HCT116 (cell line): Measurements from ENCODE around the gene SIGLEC11. TPM values are rescaled to one million over a fixed set of nuclear protein-coding genes. Genes with fewer than 3 reads are reported as not detected.

ENCODE experiments used
- ATAC-seq: fragments of 200-7000 bp; cut with Tn5 transposase; 2 replicates; pipeline ENCODE4 v1.9.1; 2020; ENCODE audit warnings: mild to moderate bottlenecking, moderate library complexity
- BruUV-seq: library from RNA; stranded (reverse); fragments of 400-500 nt; replicated peaks from 2 replicates; lab custom pipeline; 2021; lab: Mats Ljungman, UMichigan
- CTCF ChIA-PET: fragments of 300-600 bp; sonication (Branson Sonifier 250); formaldehyde crosslinking; loops from one replicate; lab custom pipeline; 2021; ENCODE audit warnings: antibody characterized with exemption; lab: Charles Lee
- POLR2A ChIA-PET: fragments of 300-600, 350-600 bp; sonication (Branson Sonifier 250); formaldehyde crosslinking; loops from one replicate; lab custom pipeline; 2021; ENCODE audit warnings: antibody characterized with exemption; lab: Charles Lee
- RAD21 ChIA-PET, 2 experiments: fragments of 300-600 bp; sonication (Branson Sonifier 250); formaldehyde crosslinking; loops; one replicate each; lab custom pipeline; 2023; ENCODE audit warnings: low total read pairs in 2 of 2; ENCODE audit not compliant: uncharacterized antibody in 2 of 2, unreplicated experiment in 2 of 2, low non-redundant PET in 1 of 2; lab: Charles Lee
- DNase-seq: peaks from one replicate; pipeline ENCODE4 v3.0.0-alpha.2; 2010; ENCODE audit warnings: low read depth, low spot score
- H2AFZ ChIP-seq: fragments of 200-600 bp; shearing (Covaris generic), sonication (generic); 2 replicates; pipeline ENCODE4 v1.6.1; 2017; ENCODE audit warnings: low read depth, mixed run types, mixed read lengths, antibody characterized with exemption, low read length; ENCODE audit not compliant: poor library complexity, severe bottlenecking
- H3K27ac ChIP-seq: 2 replicates; pipeline ENCODE4 v1.5.1; 2012; ENCODE audit warnings: low read depth, low read length
- H3K27me3 ChIP-seq: fragments of 200-600 bp; sonication (generic); 2 replicates; pipeline ENCODE4 v1.6.1; 2016; ENCODE audit warnings: mixed run types, low read length, mixed read lengths; ENCODE audit not compliant: insufficient read depth
- H3K36me3 ChIP-seq, 2 experiments: fragments of 200-500 bp in 1 of 2; fragments of 200-600 bp in 1 of 2; sonication (Bioruptor generic) in 1 of 2; sonication (generic) in 1 of 2; 2 replicates each; pipeline versions ENCODE4 v1.5.1 to v1.6.1; 2014 to 2016; ENCODE audit warnings: low read length in 2 of 2, inconsistent platforms in 1 of 2, mixed read lengths in 1 of 2, mixed run types in 1 of 2; ENCODE audit not compliant: insufficient read depth in 2 of 2, control insufficient read depth in 1 of 2
- H3K4me1 ChIP-seq, 2 experiments: fragments of 200-600 bp in 1 of 2; sonication (generic) in 1 of 2; 2 replicates each; pipeline versions ENCODE4 v1.5.1 to v1.6.1; 2012 to 2017; ENCODE audit warnings: low read length in 2 of 2, inconsistent platforms in 1 of 2, mild to moderate bottlenecking in 1 of 2, mixed read lengths in 1 of 2, mixed run types in 1 of 2, moderate library complexity in 1 of 2; ENCODE audit not compliant: insufficient read depth in 2 of 2, control insufficient read depth in 1 of 2
- H3K4me2 ChIP-seq: fragments of 200-600 bp; sonication (generic); 2 replicates; pipeline ENCODE4 v1.6.1; 2017; ENCODE audit warnings: mixed run types, low read length, mixed read lengths
- H3K4me3 ChIP-seq, 2 experiments: fragments of 200-600 bp in 1 of 2; sonication (generic) in 1 of 2; replicated peaks in 1 of 2; 2 replicates each; pipeline ENCODE4 v1.5.1; 2011 to 2016; ENCODE audit warnings: low read length in 2 of 2, control low read depth in 1 of 2, low read depth in 1 of 2, mild to moderate bottlenecking in 1 of 2, mixed read lengths in 1 of 2, mixed run types in 1 of 2
- H3K79me2 ChIP-seq: fragments of 200-600 bp; sonication (generic); 2 replicates; pipeline ENCODE4 v1.6.1; 2017; ENCODE audit warnings: mild to moderate bottlenecking, mixed run types, low read length, moderate library complexity, mixed read lengths; ENCODE audit not compliant: insufficient read depth
- H3K9ac ChIP-seq: fragments of 200-600 bp; sonication (generic); 2 replicates; pipeline ENCODE4 v1.6.1; 2016; ENCODE audit warnings: low read length, mixed read lengths
- H3K9me2 ChIP-seq: fragments of 200-600 bp; sonication (generic), shearing (Covaris generic); 2 replicates; pipeline ENCODE4 v1.6.1; 2017; ENCODE audit warnings: mixed run types, mild to moderate bottlenecking, moderate library complexity; ENCODE audit not compliant: insufficient read depth
- H3K9me3 ChIP-seq, 2 experiments: fragments of 200-500 bp in 1 of 2; fragments of 200-600 bp in 1 of 2; sonication (Bioruptor generic) in 1 of 2; sonication (generic) in 1 of 2; 2 replicates each; pipeline ENCODE4 v1.6.1; 2014 to 2017; ENCODE audit warnings: low read length in 2 of 2, mixed read lengths in 2 of 2, inconsistent platforms in 1 of 2, low read depth in 1 of 2, mild to moderate bottlenecking in 1 of 2, mixed run types in 1 of 2, moderate library complexity in 1 of 2; ENCODE audit not compliant: control insufficient read depth in 1 of 2, insufficient read depth in 1 of 2
- H4K20me1 ChIP-seq: fragments of 200-600 bp; sonication (generic), shearing (Covaris generic); 2 replicates; pipeline ENCODE4 v1.6.1; 2017; ENCODE audit warnings: mixed run types, mild to moderate bottlenecking, moderate library complexity; ENCODE audit not compliant: insufficient read depth
- CBX3 ChIP-seq: IDR thresholded peaks from 2 replicates; pipeline ENCODE4 v1.6.1; 2012; ENCODE audit warnings: low read depth
- CTCF ChIP-seq, 3 experiments: fragments of 200-600 bp in 1 of 3; sonication (generic) in 1 of 3; IDR thresholded peaks in 2 of 3; conservative IDR thresholded peaks in 1 of 3; 2 replicates each; pipeline ENCODE4 v1.5.1; 2012 to 2017; ENCODE audit warnings: low read depth in 2 of 3, low read length in 2 of 3, antibody characterized with exemption in 1 of 3, borderline replicate concordance in 1 of 3, control low read depth in 1 of 3, mild to moderate bottlenecking in 1 of 3, mixed read lengths in 1 of 3, mixed run types in 1 of 3, moderate library complexity in 1 of 3; ENCODE audit not compliant: insufficient read depth in 1 of 3
- EZH2 ChIP-seq: fragments of 200-600 bp; sonication (generic); IDR thresholded peaks from 2 replicates; pipeline ENCODE4 v1.6.1; 2017; ENCODE audit warnings: antibody characterized with exemption, mixed run types
- EZH2phosphoT487 ChIP-seq: fragments of 200-600 bp; IDR thresholded peaks from 2 replicates; pipeline ENCODE4 v1.6.1; 2018; ENCODE audit warnings: antibody characterized with exemption, borderline replicate concordance
- POLR2AphosphoS5 ChIP-seq: IDR thresholded peaks from 2 replicates; pipeline ENCODE4 v1.6.1; 2011; ENCODE audit warnings: mild to moderate bottlenecking, low read depth, low read length, moderate library complexity
- intact Hi-C: fragments of 100-400 bp; cut with micrococcal nuclease; formaldehyde crosslinking; loops from 2 replicates; pipeline ENCODE4 v1.10.0; 2022
- total RNA-seq: library from RNA; stranded (reverse); gene quantifications from one replicate; pipeline ENCODE4 v1.2.1, GENCODE V29; 2021; ENCODE audit not compliant: unreplicated experiment

Gene SIGLEC11
- total RNA-seq, 1 experiment from 2014 or later = not detected

- H3K27ac ChIP-seq = no peak overlapping the region; the same call in 1 of the 2 replicates
- no peak overlapping the region for H2AFZ ChIP-seq
- H3K9me2 ChIP-seq = no peaks in the 10 kb centered on the region
- no peaks in the 10 kb centered on the region for H3K9me3 ChIP-seq
- POLR2A ChIA-PET = no interaction called here
- no peak overlapping the region for H3K4me3 ChIP-seq
- RAD21 ChIA-PET = no interaction called here
- peaks cover 98% of the 10 kb centered on the region for H3K79me2 ChIP-seq
- no peaks in the 10 kb centered on the region for H3K4me1 ChIP-seq
- no peak for TF ChIP-seq POLR2AphosphoS5
- no peak for TF ChIP-seq EZH2phosphoT487
- H3K4me2 ChIP-seq = no peak overlapping the region
- H3K36me3 ChIP-seq = peaks cover 28 to 45% of the 10 kb centered on the region in 2 experiments
- ATAC-seq (no peak), DNase-seq (no peak)
- CTCF ChIA-PET = no interaction called here
- no peaks in the 10 kb centered on the region for H3K27me3 ChIP-seq
- intact Hi-C loops = no loop called here
- BruUV-seq = no TSS peak
- no peak overlapping the region for H3K9ac ChIP-seq
- peaks cover 7% of the 10 kb centered on the region; the same call in 1 of the 2 replicates for H4K20me1 ChIP-seq
Measured at GRCh38 chr19:49921871-49922795, 38.8 kb downstream of the SIGLEC11 start.

GRCh38 chr19:49920624-49921363 lies 40.2 kb downstream of the SIGLEC11 start:
- TF ChIP-seq CBX3 (no peak), EZH2 (no peak), CTCF (IDR thresholded peaks at IDR 0.05 in 2 of 3, conservative IDR thresholded peaks at IDR 0.05 in 1 of 3; ENCODE audit: borderline replicate concordance in 1 of 3, insufficient read depth in 1 of 3, low read depth in 2 of 3, low read length in 2 of 3) (no peak)
- peaks cover 7% of the 10 kb centered on the region; the same call in 1 of the 2 replicates for H4K20me1 ChIP-seq
- H3K9ac ChIP-seq = no peak overlapping the region
- BruUV-seq = no TSS peak
- H3K4me3 ChIP-seq = no peak overlapping the region
- intact Hi-C loops = no loop called here
- CTCF ChIA-PET = no interaction called here
- DNase-seq (no peak), ATAC-seq (no peak)
- no peaks in the 10 kb centered on the region for H3K9me2 ChIP-seq
- peaks cover 28 to 43% of the 10 kb centered on the region in 2 experiments for H3K36me3 ChIP-seq
- H3K4me2 ChIP-seq = no peak overlapping the region
- H3K27me3 ChIP-seq = no peaks in the 10 kb centered on the region
- no peaks in the 10 kb centered on the region for H3K9me3 ChIP-seq
- no peaks in the 10 kb centered on the region for H3K4me1 ChIP-seq
- POLR2A ChIA-PET = no interaction called here
- no peak overlapping the region for H2AFZ ChIP-seq
- RAD21 ChIA-PET = no interaction called here
- H3K79me2 ChIP-seq = peaks cover 98% of the 10 kb centered on the region
- H3K27ac ChIP-seq = no peak overlapping the region
